HCT116 (cell line): Measurements from ENCODE around the gene CENATAC.

ENCODE experiments used
- EGR1 ChIP-seq: IDR thresholded peaks from 2 replicates; pipeline ENCODE4 v1.6.1; 2012; ENCODE audit warnings: low read depth
- EZH2 ChIP-seq: fragments of 200-600 bp; sonication (generic); IDR thresholded peaks from 2 replicates; pipeline ENCODE4 v1.6.1; 2017; ENCODE audit warnings: antibody characterized with exemption, mixed run types
- POLR2A ChIP-seq: IDR thresholded peaks from 2 replicates; pipeline ENCODE4 v1.7.0; 2011; ENCODE audit warnings: borderline replicate concordance; ENCODE audit not compliant: insufficient read depth, insufficient read length; ENCODE audit errors: extremely low read depth
- POLR2AphosphoS5 ChIP-seq: IDR thresholded peaks from 2 replicates; pipeline ENCODE4 v1.6.1; 2011; ENCODE audit warnings: mild to moderate bottlenecking, low read depth, low read length, moderate library complexity
- RAD21 ChIP-seq: IDR thresholded peaks from 2 replicates; pipeline ENCODE4 v1.6.1; 2012; ENCODE audit warnings: low read depth, mild to moderate bottlenecking
- REST ChIP-seq: IDR thresholded peaks from 2 replicates; pipeline ENCODE4 v1.6.1; 2012; ENCODE audit warnings: low read depth
- SIN3A ChIP-seq: IDR thresholded peaks from 2 replicates; pipeline ENCODE4 v1.6.1; 2012; ENCODE audit warnings: low read depth
- SP1 ChIP-seq: IDR thresholded peaks from 2 replicates; pipeline ENCODE4 v1.6.1; 2012; ENCODE audit warnings: low read depth
- SRF ChIP-seq: IDR thresholded peaks from 2 replicates; pipeline ENCODE4 v1.6.1; 2012; ENCODE audit warnings: low read depth
- YY1 ChIP-seq: IDR thresholded peaks from 2 replicates; pipeline ENCODE4 v1.6.1; 2011; ENCODE audit warnings: low read length, low read depth, moderate library complexity, mild to moderate bottlenecking; ENCODE audit not compliant: insufficient replicate concordance; ENCODE audit errors: extremely low read depth
- ZFX ChIP-seq: fragments of 450-650 bp; IDR thresholded peaks from 2 replicates; pipeline ENCODE4 v1.6.1; 2017
- ZNF274 ChIP-seq: fragments of 200-500 bp; sonication (Bioruptor generic); IDR thresholded peaks from 2 replicates; pipeline ENCODE4 v1.6.1; 2014; ENCODE audit warnings: mild to moderate bottlenecking, low read depth, low read length, inconsistent platforms
- TF ChIP-seq, protein P1 (sequence below), 3 experiments: fragments of 200-600 bp in 1 of 3; sonication (generic) in 1 of 3; IDR thresholded peaks in 2 of 3; conservative IDR thresholded peaks in 1 of 3; 2 replicates each; pipeline ENCODE4 v1.5.1; 2012 to 2017; ENCODE audit warnings: low read depth in 2 of 3, low read length in 2 of 3, antibody characterized with exemption in 1 of 3, borderline replicate concordance in 1 of 3, control low read depth in 1 of 3, mild to moderate bottlenecking in 1 of 3, mixed read lengths in 1 of 3, mixed run types in 1 of 3, moderate library complexity in 1 of 3; ENCODE audit not compliant: insufficient read depth in 1 of 3
- TF ChIP-seq, protein P2 (sequence below): IDR thresholded peaks from 2 replicates; pipeline ENCODE4 v1.6.1; 2012

GRCh38 chr11:118957549-118957948 is 40.4 kb upstream of the CENATAC start:
- TF ChIP-seq, protein P1, sequence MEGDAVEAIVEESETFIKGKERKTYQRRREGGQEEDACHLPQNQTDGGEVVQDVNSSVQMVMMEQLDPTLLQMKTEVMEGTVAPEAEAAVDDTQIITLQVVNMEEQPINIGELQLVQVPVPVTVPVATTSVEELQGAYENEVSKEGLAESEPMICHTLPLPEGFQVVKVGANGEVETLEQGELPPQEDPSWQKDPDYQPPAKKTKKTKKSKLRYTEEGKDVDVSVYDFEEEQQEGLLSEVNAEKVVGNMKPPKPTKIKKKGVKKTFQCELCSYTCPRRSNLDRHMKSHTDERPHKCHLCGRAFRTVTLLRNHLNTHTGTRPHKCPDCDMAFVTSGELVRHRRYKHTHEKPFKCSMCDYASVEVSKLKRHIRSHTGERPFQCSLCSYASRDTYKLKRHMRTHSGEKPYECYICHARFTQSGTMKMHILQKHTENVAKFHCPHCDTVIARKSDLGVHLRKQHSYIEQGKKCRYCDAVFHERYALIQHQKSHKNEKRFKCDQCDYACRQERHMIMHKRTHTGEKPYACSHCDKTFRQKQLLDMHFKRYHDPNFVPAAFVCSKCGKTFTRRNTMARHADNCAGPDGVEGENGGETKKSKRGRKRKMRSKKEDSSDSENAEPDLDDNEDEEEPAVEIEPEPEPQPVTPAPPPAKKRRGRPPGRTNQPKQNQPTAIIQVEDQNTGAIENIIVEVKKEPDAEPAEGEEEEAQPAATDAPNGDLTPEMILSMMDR (IDR thresholded peaks at IDR 0.05 in 2 of 3, conservative IDR thresholded peaks at IDR 0.05 in 1 of 3; ENCODE audit: borderline replicate concordance in 1 of 3, insufficient read depth in 1 of 3, low read depth in 2 of 3, low read length in 2 of 3) = no peak
- TF ChIP-seq SP1 (no peak), POLR2A (no peak), POLR2AphosphoS5 (no peak), RAD21 (no peak), ZNF274 (no peak), SRF (no peak), EZH2 (no peak), YY1 (no peak), ZFX (no peak), REST (no peak), SIN3A (no peak), EGR1 (no peak)
- TF ChIP-seq, protein P2, sequence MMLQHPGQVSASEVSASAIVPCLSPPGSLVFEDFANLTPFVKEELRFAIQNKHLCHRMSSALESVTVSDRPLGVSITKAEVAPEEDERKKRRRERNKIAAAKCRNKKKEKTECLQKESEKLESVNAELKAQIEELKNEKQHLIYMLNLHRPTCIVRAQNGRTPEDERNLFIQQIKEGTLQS = no peak
